ENCODE measurements around the gene DLGAP1. TPM values are rescaled to one million over a fixed set of nuclear protein-coding genes. Genes with fewer than 3 reads are reported as not detected.

Gene DLGAP1
- total RNA-seq, 1 experiment from 2014 or later, result not detected

DNA sequence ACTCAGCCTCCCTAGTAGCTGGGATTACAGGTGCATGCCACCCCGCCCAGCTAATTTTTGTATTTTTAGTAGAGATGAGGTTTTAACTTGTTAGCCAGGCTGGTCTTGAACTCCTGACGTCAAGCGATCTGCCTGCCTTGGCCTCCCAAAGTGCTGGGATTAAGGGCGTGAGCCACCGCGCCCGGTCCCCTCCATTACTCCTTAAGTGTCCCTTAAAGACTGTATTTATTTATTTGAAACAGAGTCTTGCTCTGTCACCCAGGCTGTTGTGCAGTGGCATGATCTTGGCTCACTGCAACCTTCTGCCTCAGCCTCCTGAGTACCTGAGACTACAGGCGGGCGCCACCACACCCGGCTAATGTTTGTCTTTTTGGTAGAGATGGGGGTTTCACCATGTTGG, 856.5 kb downstream of the DLGAP1 start:
- CTCF ChIA-PET, result interaction anchor here (0.6 to 1.6 kb wide), 3 partner anchors 25 to 68 kb away, joined by 3 to 6 read pairs (median 5); no protein-coding TSS in a partner anchor
- H3K27ac Mint-ChIP-seq (ENCODE audit: low read depth, unreplicated experiment), result no peak overlapping the region
- H3K9me3 Mint-ChIP-seq (ENCODE audit: unreplicated experiment), result no peaks in the 10 kb centered on the region
- POLR2A ChIA-PET, result interaction anchor here (7.1 kb wide), 2 partner anchors 143 to 151 kb away, joined by 126 to 325 read pairs; partner anchors contain the start of gene TGIF1
- no peaks in the 10 kb centered on the region for H3K27me3 Mint-ChIP-seq (ENCODE audit: insufficient read depth, unreplicated experiment)
- peaks cover 4% of the 10 kb centered on the region for H3K36me3 Mint-ChIP-seq (ENCODE audit: insufficient read depth, unreplicated experiment)
- peaks cover 24% of the 10 kb centered on the region for H3K4me1 Mint-ChIP-seq (ENCODE audit: insufficient read depth, unreplicated experiment)
- no peak overlapping the region for H3K4me3 Mint-ChIP-seq (ENCODE audit: unreplicated experiment)
- TF ChIP-seq, protein P1, sequence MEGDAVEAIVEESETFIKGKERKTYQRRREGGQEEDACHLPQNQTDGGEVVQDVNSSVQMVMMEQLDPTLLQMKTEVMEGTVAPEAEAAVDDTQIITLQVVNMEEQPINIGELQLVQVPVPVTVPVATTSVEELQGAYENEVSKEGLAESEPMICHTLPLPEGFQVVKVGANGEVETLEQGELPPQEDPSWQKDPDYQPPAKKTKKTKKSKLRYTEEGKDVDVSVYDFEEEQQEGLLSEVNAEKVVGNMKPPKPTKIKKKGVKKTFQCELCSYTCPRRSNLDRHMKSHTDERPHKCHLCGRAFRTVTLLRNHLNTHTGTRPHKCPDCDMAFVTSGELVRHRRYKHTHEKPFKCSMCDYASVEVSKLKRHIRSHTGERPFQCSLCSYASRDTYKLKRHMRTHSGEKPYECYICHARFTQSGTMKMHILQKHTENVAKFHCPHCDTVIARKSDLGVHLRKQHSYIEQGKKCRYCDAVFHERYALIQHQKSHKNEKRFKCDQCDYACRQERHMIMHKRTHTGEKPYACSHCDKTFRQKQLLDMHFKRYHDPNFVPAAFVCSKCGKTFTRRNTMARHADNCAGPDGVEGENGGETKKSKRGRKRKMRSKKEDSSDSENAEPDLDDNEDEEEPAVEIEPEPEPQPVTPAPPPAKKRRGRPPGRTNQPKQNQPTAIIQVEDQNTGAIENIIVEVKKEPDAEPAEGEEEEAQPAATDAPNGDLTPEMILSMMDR (IDR thresholded peaks at IDR 0.05; ENCODE audit: unreplicated experiment), result no peak
- BruUV-seq (replicated peaks), result no TSS peak
- DNase-seq (ENCODE audit: unreplicated experiment), result no peak
- intact Hi-C loops (cut with micrococcal nuclease), result loop anchor here (10.0 kb wide), 1 partner anchor 214 kb away; no protein-coding TSS in a partner anchor

DNA sequence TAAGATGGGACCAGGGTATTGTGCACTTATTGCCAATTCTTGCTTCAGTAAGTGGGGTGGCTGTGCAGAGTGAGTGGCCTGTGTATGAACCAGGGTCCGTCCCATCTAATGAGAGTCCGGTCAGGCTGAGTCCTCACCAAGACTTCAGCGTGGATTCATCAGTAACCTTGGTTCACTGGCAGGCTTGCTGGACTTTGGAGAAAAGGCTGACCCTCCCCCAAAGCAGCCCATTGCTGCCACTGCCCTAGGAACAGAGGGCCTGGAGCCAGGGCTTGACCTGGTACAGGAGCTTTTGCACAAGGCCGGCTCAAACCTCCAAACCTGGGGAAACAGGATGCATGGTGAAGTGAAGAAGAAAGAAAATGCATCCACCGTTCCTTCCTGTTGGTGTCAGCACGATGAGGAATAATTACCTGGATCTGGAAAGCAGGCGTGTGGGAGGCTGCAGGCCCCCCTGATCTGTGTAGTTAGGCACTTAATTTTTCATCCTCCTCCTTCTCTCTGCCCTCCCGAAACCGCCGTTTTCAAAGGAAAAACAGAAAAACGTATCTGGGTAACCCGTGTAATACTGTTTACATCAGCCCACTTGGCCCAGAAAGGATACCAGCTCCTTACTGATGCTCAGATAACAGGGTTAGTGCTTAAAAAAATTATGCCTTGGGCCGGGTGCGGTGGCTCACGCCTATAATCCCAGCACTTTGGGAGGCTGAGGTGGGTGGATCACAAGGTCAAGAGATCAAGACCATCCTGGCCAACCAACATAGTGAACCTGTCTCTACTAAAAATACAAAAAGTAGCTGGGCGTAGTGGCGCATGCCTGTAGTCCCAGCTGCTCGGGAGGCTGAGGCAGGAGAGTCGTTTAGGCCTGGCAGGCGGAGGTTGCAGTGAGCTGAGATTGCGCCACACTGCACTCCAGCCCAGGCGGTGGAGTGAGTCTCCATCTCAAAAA, 857.4 kb downstream of the DLGAP1 start:
- no peak for DNase-seq (ENCODE audit: unreplicated experiment)
- Mint-ChIP-seq H3K27me3 (ENCODE audit: insufficient read depth, unreplicated experiment) (no peaks in the 10 kb centered on the region), H3K27ac (ENCODE audit: low read depth, unreplicated experiment) (peak overlapping the region; percentile 98), H3K4me1 (ENCODE audit: insufficient read depth, unreplicated experiment) (peaks cover 32% of the 10 kb centered on the region), H3K4me3 (ENCODE audit: unreplicated experiment) (no peak overlapping the region), H3K9me3 (ENCODE audit: unreplicated experiment) (no peaks in the 10 kb centered on the region), H3K36me3 (ENCODE audit: insufficient read depth, unreplicated experiment) (peaks cover 4% of the 10 kb centered on the region)
- no TSS peak for BruUV-seq (replicated peaks)
- ChIA-PET CTCF (interaction anchor here (0.6 to 6.4 kb wide), 6 partner anchors 12 to 295 kb away, joined by 3 to 76 read pairs (median 6); no protein-coding TSS in a partner anchor), POLR2A (interaction anchor here (1.1 to 7.1 kb wide), 5 partner anchors 26 to 150 kb away, joined by 4 to 325 read pairs (median 103); partner anchors contain the start of gene TGIF1)
- TF ChIP-seq, protein P1 (IDR thresholded peaks at IDR 0.05; ENCODE audit: unreplicated experiment), result no peak
- intact Hi-C loops (cut with micrococcal nuclease), result loop anchor here (10.0 kb wide), 1 partner anchor 213 kb away; no protein-coding TSS in a partner anchor

DNA sequence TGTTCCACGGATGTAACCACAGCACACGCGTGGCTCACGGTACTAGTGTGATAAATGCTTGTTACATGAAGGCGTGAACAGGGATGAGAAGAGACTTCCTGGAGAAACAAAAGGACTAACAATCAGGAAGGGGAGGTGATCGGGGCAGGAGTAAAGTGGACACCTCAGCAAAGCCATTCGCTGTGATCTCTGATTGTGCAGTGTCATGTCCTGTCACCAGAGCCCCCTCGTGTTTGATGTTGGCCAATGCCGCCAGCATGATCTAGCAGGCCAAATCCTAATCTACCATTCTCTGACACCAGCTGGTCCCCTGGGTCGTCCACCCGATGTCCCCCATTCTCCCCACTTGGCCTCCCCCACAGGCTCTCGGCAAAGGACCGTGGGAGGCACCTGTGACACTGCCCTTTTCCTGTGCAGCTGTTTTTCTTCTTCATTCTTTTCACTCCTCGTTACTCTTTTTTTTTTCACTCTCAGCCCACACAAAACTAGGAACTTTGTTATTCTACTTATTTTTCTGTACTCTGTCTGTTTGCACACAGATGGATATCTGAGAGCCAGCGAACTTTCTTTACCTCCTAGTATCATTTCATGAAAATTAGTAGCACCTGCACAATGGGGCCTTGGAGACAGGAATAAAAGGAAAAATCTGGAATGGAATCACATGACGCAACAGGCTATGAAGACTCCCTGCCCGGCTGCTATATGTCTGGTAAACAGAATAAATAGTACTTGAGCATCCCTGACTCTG, 858.3 kb downstream of the DLGAP1 start:
- Mint-ChIP-seq H3K27me3 (ENCODE audit: insufficient read depth, unreplicated experiment) (no peaks in the 10 kb centered on the region), H3K9me3 (ENCODE audit: unreplicated experiment) (no peaks in the 10 kb centered on the region), H3K36me3 (ENCODE audit: insufficient read depth, unreplicated experiment) (peaks cover 12% of the 10 kb centered on the region), H3K4me1 (ENCODE audit: insufficient read depth, unreplicated experiment) (peaks cover 39% of the 10 kb centered on the region), H3K27ac (ENCODE audit: low read depth, unreplicated experiment) (peak overlapping the region; percentile 98), H3K4me3 (ENCODE audit: unreplicated experiment) (peak overlapping the region; percentile 55)
- CTCF ChIA-PET, result interaction anchor here (0.6 to 6.4 kb wide), 9 partner anchors 11 to 598 kb away, joined by 3 to 76 read pairs (median 6); no protein-coding TSS in a partner anchor
- POLR2A ChIA-PET, result interaction anchor here (0.6 to 7.1 kb wide), 15 partner anchors 9 to 941 kb away, joined by 3 to 325 read pairs (median 17); partner anchors contain the start of genes MYL12A, MYL12B and TGIF1
- BruUV-seq (replicated peaks), result no TSS peak
- intact Hi-C loops (cut with micrococcal nuclease), result loop anchor here (10.0 kb wide), 1 partner anchor 212 kb away; no protein-coding TSS in a partner anchor
- TF ChIP-seq, protein P1 (IDR thresholded peaks at IDR 0.05; ENCODE audit: unreplicated experiment), result no peak
- DNase-seq (ENCODE audit: unreplicated experiment), result no peak
